OCI-LY3 (cell line): Measurements from ENCODE around the gene KCNG3.

ENCODE experiments used
- H2AFZ ChIP-seq: fragments of 200-600, 300-600 bp; shearing (Covaris generic); 2 replicates; pipeline ENCODE4 v1.6.0; 2014; ENCODE audit warnings: antibody characterized with exemption, low read depth, low read length
- H3K27ac ChIP-seq: fragments of 200-600, 300-600 bp; sonication (generic); 2 replicates; pipeline ENCODE4 v1.5.1; 2014; ENCODE audit warnings: mild to moderate bottlenecking, low read length, moderate library complexity, mixed read lengths
- H3K27me3 ChIP-seq: fragments of 200-600, 300-600 bp; sonication (generic); 2 replicates; pipeline ENCODE4 v1.6.1; 2014; ENCODE audit warnings: low read depth, low read length, mixed read lengths
- H3K36me3 ChIP-seq: fragments of 200-600, 300-600 bp; sonication (generic); replicated peaks from 2 replicates; pipeline ENCODE3; 2014; ENCODE audit warnings: low read depth, low read length, mixed read lengths
- H3K4me1 ChIP-seq: fragments of 300-600, 200-600 bp; sonication (generic); 2 replicates; pipeline ENCODE4 v1.6.1; 2014; ENCODE audit warnings: low read length, mixed read lengths
- H3K4me2 ChIP-seq: fragments of 200-600, 300-600 bp; sonication (generic); 2 replicates; pipeline ENCODE4 v1.6.1; 2014; ENCODE audit warnings: low read length, mixed read lengths
- H3K4me3 ChIP-seq: fragments of 300-600, 200-600 bp; sonication (generic); 2 replicates; pipeline ENCODE4 v1.5.1; 2014; ENCODE audit warnings: antibody characterized with exemption, mild to moderate bottlenecking, low read length, moderate library complexity
- H3K79me2 ChIP-seq: fragments of 300-600, 200-600 bp; shearing (Covaris generic); 2 replicates; pipeline ENCODE4 v1.6.1; 2014; ENCODE audit warnings: mild to moderate bottlenecking, low read length, mixed read lengths
- H3K9ac ChIP-seq: fragments of 300-600, 200-600 bp; shearing (Covaris generic); 2 replicates; pipeline ENCODE4 v1.6.0; 2014; ENCODE audit warnings: mild to moderate bottlenecking, low read length, moderate library complexity
- H3K9me3 ChIP-seq: fragments of 200-600, 300-600 bp; shearing (Covaris generic); 2 replicates; pipeline ENCODE4 v1.6.1; 2014; ENCODE audit warnings: low read length, mixed read lengths; ENCODE audit not compliant: insufficient read depth
- H4K20me1 ChIP-seq: fragments of 200-600, 300-600 bp; sonication (generic); 2 replicates; pipeline ENCODE4 v1.6.1; 2016; ENCODE audit warnings: low read length, mixed read lengths; ENCODE audit not compliant: insufficient read depth
- EZH2phosphoT487 ChIP-seq: fragments of 200-600 bp; shearing (Covaris generic); IDR thresholded peaks from 2 replicates; pipeline ENCODE4 v1.6.1; 2018; ENCODE audit warnings: antibody characterized with exemption, mixed run types, low read depth
- TF ChIP-seq, protein P1 (sequence below): fragments of 200-600, 300-600 bp; sonication (generic); IDR thresholded peaks from 2 replicates; pipeline ENCODE4 v1.5.1; 2014; ENCODE audit warnings: antibody characterized with exemption, low read length, low read depth

KCNG3 gene

DNA sequence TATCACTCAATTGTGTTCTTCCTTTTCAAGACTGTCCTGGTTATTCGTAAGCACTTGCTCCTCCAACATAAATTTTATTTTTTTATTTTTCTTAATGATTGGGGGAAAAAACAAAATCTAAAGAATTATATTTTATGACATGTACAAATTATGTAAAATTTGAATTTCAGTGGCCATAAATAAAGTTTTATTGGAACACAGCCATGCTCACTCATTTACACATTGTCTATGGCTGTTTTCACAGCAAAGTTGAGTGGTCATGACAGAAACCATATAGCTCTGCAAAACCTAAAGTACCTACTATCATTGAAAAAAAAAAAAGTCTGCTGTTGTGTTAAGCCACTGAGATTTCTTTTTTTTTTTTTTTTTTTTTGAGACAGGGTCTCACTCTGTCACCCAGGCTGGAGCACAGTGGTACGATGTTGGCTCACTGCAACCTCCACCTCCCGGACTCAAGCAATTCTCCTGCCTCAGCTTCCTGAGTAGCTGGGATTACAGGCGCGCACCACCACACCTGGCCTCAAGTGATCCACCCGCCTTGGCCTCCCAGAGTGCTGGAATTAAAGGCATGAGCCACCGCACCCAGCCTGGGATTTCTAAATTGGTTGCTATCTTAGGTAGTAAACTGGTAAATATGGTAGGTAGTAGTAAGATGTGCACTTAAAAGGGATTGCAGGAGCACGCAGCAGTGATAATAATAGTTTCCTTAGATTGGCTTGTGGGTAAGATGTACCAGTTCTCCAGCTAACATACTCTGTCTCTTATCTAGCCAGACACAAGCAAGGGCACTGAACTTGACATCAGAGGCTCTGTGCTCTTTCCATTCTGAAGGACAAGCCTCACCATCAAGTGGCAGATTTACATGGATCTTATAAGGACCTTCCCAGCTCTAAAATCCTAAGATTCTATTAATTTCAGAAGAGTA is 44.4 kb downstream of the KCNG3 start:
- Histone ChIP-seq H3K4me2 (no peak overlapping the region), H4K20me1 (no peaks in the 10 kb centered on the region), H3K27ac (no peak overlapping the region), H3K27me3 (peaks cover under 1% of the 10 kb centered on the region; the same call in 1 of the 2 replicates), H3K4me1 (no peaks in the 10 kb centered on the region), H3K9ac (no peak overlapping the region), H3K4me3 (no peak overlapping the region), H2AFZ (no peak overlapping the region), H3K79me2 (no peaks in the 10 kb centered on the region), H3K36me3 (no peaks in the 10 kb centered on the region), H3K9me3 (no peaks in the 10 kb centered on the region)
- TF ChIP-seq, protein P1, sequence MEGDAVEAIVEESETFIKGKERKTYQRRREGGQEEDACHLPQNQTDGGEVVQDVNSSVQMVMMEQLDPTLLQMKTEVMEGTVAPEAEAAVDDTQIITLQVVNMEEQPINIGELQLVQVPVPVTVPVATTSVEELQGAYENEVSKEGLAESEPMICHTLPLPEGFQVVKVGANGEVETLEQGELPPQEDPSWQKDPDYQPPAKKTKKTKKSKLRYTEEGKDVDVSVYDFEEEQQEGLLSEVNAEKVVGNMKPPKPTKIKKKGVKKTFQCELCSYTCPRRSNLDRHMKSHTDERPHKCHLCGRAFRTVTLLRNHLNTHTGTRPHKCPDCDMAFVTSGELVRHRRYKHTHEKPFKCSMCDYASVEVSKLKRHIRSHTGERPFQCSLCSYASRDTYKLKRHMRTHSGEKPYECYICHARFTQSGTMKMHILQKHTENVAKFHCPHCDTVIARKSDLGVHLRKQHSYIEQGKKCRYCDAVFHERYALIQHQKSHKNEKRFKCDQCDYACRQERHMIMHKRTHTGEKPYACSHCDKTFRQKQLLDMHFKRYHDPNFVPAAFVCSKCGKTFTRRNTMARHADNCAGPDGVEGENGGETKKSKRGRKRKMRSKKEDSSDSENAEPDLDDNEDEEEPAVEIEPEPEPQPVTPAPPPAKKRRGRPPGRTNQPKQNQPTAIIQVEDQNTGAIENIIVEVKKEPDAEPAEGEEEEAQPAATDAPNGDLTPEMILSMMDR, result no peak
- TF ChIP-seq EZH2phosphoT487, result no peak

- TF ChIP-seq EZH2phosphoT487, result no peak
- TF ChIP-seq, protein P1, result no peak
- Histone ChIP-seq H3K27ac (no peak overlapping the region), H4K20me1 (no peaks in the 10 kb centered on the region), H3K9me3 (no peaks in the 10 kb centered on the region), H2AFZ (no peak overlapping the region), H3K27me3 (peaks cover 11% of the 10 kb centered on the region), H3K4me3 (no peak overlapping the region), H3K4me1 (no peaks in the 10 kb centered on the region), H3K36me3 (no peaks in the 10 kb centered on the region), H3K79me2 (no peaks in the 10 kb centered on the region), H3K9ac (no peak overlapping the region), H3K4me2 (no peak overlapping the region)
These were observed 45.6 kb downstream of the KCNG3 start for GRCh38 chr2:42448163-42448562.

- no peak overlapping the region for H3K4me2 ChIP-seq
- H3K79me2 ChIP-seq, result no peaks in the 10 kb centered on the region
- no peak overlapping the region for H3K27ac ChIP-seq
- TF ChIP-seq, protein P1, result no peak
- no peak for TF ChIP-seq EZH2phosphoT487
- no peaks in the 10 kb centered on the region for H3K9me3 ChIP-seq
- no peak overlapping the region for H3K9ac ChIP-seq
- H3K27me3 ChIP-seq, result peaks cover 23% of the 10 kb centered on the region
- H2AFZ ChIP-seq, result no peak overlapping the region
- no peaks in the 10 kb centered on the region for H3K4me1 ChIP-seq
- no peak overlapping the region for H3K4me3 ChIP-seq
- no peaks in the 10 kb centered on the region for H4K20me1 ChIP-seq
- no peaks in the 10 kb centered on the region for H3K36me3 ChIP-seq
These were observed 47.1 kb downstream of the KCNG3 start for GRCh38 chr2:42446503-42447271.
